AG04450 (cell line): ENCODE data around the gene QKI. TPM values are rescaled to one million over a fixed set of nuclear protein-coding genes. Genes with fewer than 3 reads are reported as not detected.

ENCODE experiments used
- CTCF ChIA-PET: fragments of 300-600, 350-600 bp; formaldehyde crosslinking; extraction: SDS; loops from one replicate; lab custom pipeline; 2022; ENCODE audit warnings: antibody characterized with exemption, inconsistent platforms; lab: Charles Lee
- POLR2A ChIA-PET: fragments of 350-600 bp; formaldehyde crosslinking; extraction: SDS; loops from one replicate; lab custom pipeline; 2021; ENCODE audit warnings: antibody characterized with exemption, inconsistent platforms; lab: Yijun Ruan, JAX
- DNase-seq: peaks from one replicate; pipeline ENCODE4 v3.0.0-alpha.2; 2011; ENCODE audit warnings: low read depth, low spot score
- H3K27ac ChIP-seq: one replicate; pipeline ENCODE4 v1.5.1; 2012; ENCODE audit warnings: low read depth, low read length, control low read depth
- H3K27me3 ChIP-seq: one replicate; pipeline ENCODE4 v1.6.0; 2012; ENCODE audit warnings: low read length; ENCODE audit not compliant: control insufficient read depth, insufficient read depth
- H3K4me3 ChIP-seq: 2 replicates; pipeline ENCODE4 v1.5.1; 2011; ENCODE audit warnings: mild to moderate bottlenecking, low read depth, low read length, control low read depth
- H3K9me3 ChIP-seq: 2 replicates; pipeline ENCODE4 v1.5.1; 2012; ENCODE audit warnings: low read length; ENCODE audit not compliant: control insufficient read depth, insufficient read depth
- CTCF ChIP-seq: IDR thresholded peaks from 2 replicates; pipeline ENCODE4 v1.5.1; 2011; ENCODE audit warnings: low read depth, low read length, control low read depth, inconsistent platforms
- polyA plus RNA-seq: library from polyadenylated mRNA; depleted of rRNA; stranded (reverse); fragments of >200 nt; gene quantifications from 2 replicates; pipeline ENCODE4 v1.2.3, GENCODE V29; 2011

Gene QKI
- polyA plus RNA-seq, 1 experiment, result 165 TPM

GRCh38 chr6:163405412-163406309 lies 8.9 kb upstream of the QKI start:
- TF ChIP-seq CTCF, result no peak
- Histone ChIP-seq H3K27ac (peak overlapping the region; percentile 42), H3K27me3 (no peaks in the 10 kb centered on the region), H3K4me3 (peak overlapping the region; percentile 50), H3K9me3 (no peaks in the 10 kb centered on the region)
- ChIA-PET CTCF (interaction anchor here (0.8 to 1.1 kb wide), 3 partner anchors 12 to 1987 kb away, joined by 3 read pairs; no protein-coding TSS in a partner anchor), POLR2A (no interaction called here)
- no peak for DNase-seq

GRCh38 chr6:163406366-163406765 lies 8.2 kb upstream of the QKI start:
- H3K27me3 ChIP-seq, result no peaks in the 10 kb centered on the region
- DNase-seq, result no peak
- no peak overlapping the region for H3K27ac ChIP-seq
- no peak for TF ChIP-seq CTCF
- ChIA-PET CTCF (interaction anchor here (0.8 to 1.0 kb wide), 2 partner anchors 11 to 1988 kb away, joined by 3 read pairs; no protein-coding TSS in a partner anchor), POLR2A (no interaction called here)
- H3K9me3 ChIP-seq, result no peaks in the 10 kb centered on the region
- peak overlapping the region; percentile 50; the same call in 1 of the 2 replicates for H3K4me3 ChIP-seq

DNA sequence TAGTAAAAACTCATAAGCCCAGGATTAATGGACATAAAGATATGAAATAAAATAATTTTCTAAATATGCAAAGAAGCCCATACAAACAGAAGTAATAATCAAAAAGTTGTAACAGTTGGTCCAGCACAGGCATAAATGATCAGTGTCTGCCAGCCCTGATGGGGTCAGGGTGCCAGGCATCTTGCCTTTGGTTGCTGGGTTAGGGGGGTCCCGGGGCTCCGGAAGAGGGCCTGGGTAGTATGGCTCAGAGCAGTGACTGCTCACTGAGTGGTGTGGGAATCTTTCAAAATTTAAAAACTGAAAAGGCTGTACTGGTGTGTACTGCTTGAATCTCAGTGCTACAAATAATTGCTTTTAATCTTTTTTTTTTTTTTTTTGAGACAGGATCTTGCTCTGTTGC lies 7.7 kb upstream of the QKI start:
- CTCF ChIA-PET, result interaction anchor here (1.0 kb wide), 1 partner anchor 1988 kb away, joined by 3 read pairs; no protein-coding TSS in a partner anchor
- TF ChIP-seq CTCF, result no peak

GRCh38 chr6:163408352-163408991 lies 6.0 kb upstream of the QKI start:
- ChIA-PET CTCF (interaction anchor here (1.1 kb wide), 1 partner anchor 551 kb away, joined by 3 read pairs; no protein-coding TSS in a partner anchor), POLR2A (no interaction called here)
- Histone ChIP-seq H3K9me3 (no peaks in the 10 kb centered on the region), H3K27ac (no peak overlapping the region), H3K4me3 (no peak overlapping the region), H3K27me3 (no peaks in the 10 kb centered on the region)
- TF ChIP-seq CTCF, result no peak
- DNase-seq, result no peak

More for the DNA sequence above, 7.7 kb upstream of the QKI start:
- H3K27ac ChIP-seq, result no peak overlapping the region
- POLR2A ChIA-PET, result no interaction called here
- H3K27me3 ChIP-seq, result no peaks in the 10 kb centered on the region
- no peak overlapping the region for H3K4me3 ChIP-seq
- DNase-seq, result no peak
- no peaks in the 10 kb centered on the region for H3K9me3 ChIP-seq

GRCh38 chr6:163409712-163410111 lies 4.8 kb upstream of the QKI start:
- DNase-seq, result no peak
- ChIA-PET CTCF (no interaction called here), POLR2A (interaction anchor here (0.6 kb wide), 1 partner anchor 12 kb away, joined by 5 read pairs; no protein-coding TSS in a partner anchor)
- no peak for TF ChIP-seq CTCF
- Histone ChIP-seq H3K4me3 (no peak overlapping the region), H3K27me3 (no peaks in the 10 kb centered on the region), H3K27ac (no peak overlapping the region), H3K9me3 (no peaks in the 10 kb centered on the region)
